Endothelial cell of umbilical vein (primary cell): ENCODE measurements around the gene HECTD2. TPM values are rescaled to one million over a fixed set of nuclear protein-coding genes. Genes with fewer than 3 reads are reported as not detected.

ENCODE experiments used
- BruUV-seq: library from RNA; stranded (reverse); fragments of 400-500 nt; replicated peaks from 2 replicates; lab custom pipeline; 2021; lab: Mats Ljungman, UMichigan
- CTCF ChIA-PET: fragments of 300-600, 350-600 bp; sonication (Branson Sonifier 250); formaldehyde crosslinking; loops from one replicate; lab custom pipeline; 2021; ENCODE audit warnings: antibody characterized with exemption, inconsistent platforms; lab: Charles Lee
- POLR2A ChIA-PET: fragments of 300-600, 350-600 bp; sonication (Branson Sonifier 250); formaldehyde crosslinking; loops from one replicate; lab custom pipeline; 2021; ENCODE audit warnings: antibody characterized with exemption, inconsistent platforms; lab: Charles Lee
- DNase-seq: peaks from one replicate; pipeline ENCODE4 v3.0.0-alpha.2; 2011; ENCODE audit warnings: low read depth, low spot score
- FAIRE-seq: peaks from 2 replicates; lab custom pipeline; 2011; peaks lifted over from hg19 to GRCh38; lab: Jason Lieb, UNC
- H2AFZ ChIP-seq: 2 replicates; pipeline ENCODE4 v1.6.0; 2012; ENCODE audit warnings: low read depth, low read length, control low read depth, inconsistent platforms
- H3K27ac ChIP-seq: 2 replicates; pipeline ENCODE4 v1.5.1; 2011; ENCODE audit warnings: low read depth, mild to moderate bottlenecking, control low read depth, low read length, moderate library complexity; ENCODE audit not compliant: insufficient read depth
- H3K27me3 ChIP-seq, 2 experiments: 2 replicates each; pipeline versions ENCODE4 v1.6.0 to v1.6.1; 2011; ENCODE audit warnings: low read length in 2 of 2, mixed read lengths in 1 of 2; ENCODE audit not compliant: control insufficient read depth in 2 of 2, insufficient read depth in 2 of 2
- H3K36me3 ChIP-seq, 2 experiments: 2 replicates in 1 of 2; 3 replicates in 1 of 2; pipeline ENCODE4 v1.5.1; 2011; ENCODE audit warnings: low read length in 2 of 2, mild to moderate bottlenecking in 1 of 2, moderate library complexity in 1 of 2; ENCODE audit not compliant: control insufficient read depth in 2 of 2, insufficient read depth in 2 of 2; ENCODE audit errors: extremely low read depth in 1 of 2
- H3K4me1 ChIP-seq: 3 replicates; pipeline ENCODE4 v1.5.1; 2011; ENCODE audit warnings: mild to moderate bottlenecking, low read length; ENCODE audit not compliant: control insufficient read depth, insufficient read depth; ENCODE audit errors: extremely low read depth
- H3K4me2 ChIP-seq: 2 replicates; pipeline ENCODE4 v1.6.1; 2011; ENCODE audit warnings: low read length, control low read depth, mixed read lengths; ENCODE audit not compliant: insufficient read depth
- H3K4me3 ChIP-seq, 3 experiments: fragments of 200-600 bp in 1 of 3; sonication (generic), shearing (Covaris generic) in 1 of 3; replicated peaks in 1 of 3; 2 replicates each; pipeline ENCODE4 v1.5.1; 2011 to 2016; ENCODE audit warnings: control low read depth in 3 of 3, low read length in 3 of 3, mild to moderate bottlenecking in 2 of 3, inconsistent platforms in 1 of 3, low read depth in 1 of 3, moderate library complexity in 1 of 3; ENCODE audit not compliant: insufficient read depth in 1 of 3
- H3K79me2 ChIP-seq: 2 replicates; pipeline ENCODE4 v1.6.0; 2012; ENCODE audit warnings: low read length, inconsistent platforms; ENCODE audit not compliant: control insufficient read depth, insufficient read depth
- H3K9ac ChIP-seq: replicated peaks from 2 replicates; pipeline ENCODE3; 2011; ENCODE audit warnings: low read length, control low read depth; ENCODE audit not compliant: insufficient read depth; ENCODE audit errors: extremely low read depth
- H3K9me1 ChIP-seq: replicated peaks from 3 replicates; pipeline ENCODE4 v1.6.0; 2011; ENCODE audit warnings: mild to moderate bottlenecking, low read length; ENCODE audit not compliant: control insufficient read depth, insufficient read depth; ENCODE audit errors: extremely low read depth
- H3K9me3 ChIP-seq: replicated peaks from 2 replicates; pipeline ENCODE4 v1.5.1; 2012; ENCODE audit warnings: low read length, inconsistent platforms; ENCODE audit not compliant: control insufficient read depth, insufficient read depth
- H4K20me1 ChIP-seq: replicated peaks from 2 replicates; pipeline ENCODE3; 2011; ENCODE audit warnings: mild to moderate bottlenecking, low read length; ENCODE audit not compliant: control insufficient read depth, insufficient read depth; ENCODE audit errors: extremely low read depth
- CTCF ChIP-seq, 2 donors: IDR thresholded peaks; 1 replicate in 1 of 2; 2 replicates in 1 of 2; pipeline ENCODE4 v1.5.1; 2011; ENCODE audit warnings: low read length in 2 of 2, mild to moderate bottlenecking in 2 of 2, moderate library complexity in 2 of 2, control low read depth in 1 of 2, inconsistent platforms in 1 of 2, low read depth in 1 of 2; ENCODE audit not compliant: insufficient read depth in 1 of 2; ENCODE audit errors: extremely low read depth in 1 of 2
- EZH2 ChIP-seq: IDR thresholded peaks from 2 replicates; pipeline ENCODE4 v1.6.1; 2012; ENCODE audit warnings: borderline replicate concordance, low read depth, mild to moderate bottlenecking, moderate library complexity, low read length, inconsistent platforms; ENCODE audit not compliant: severe bottlenecking
- FOS ChIP-seq: IDR thresholded peaks from 2 replicates; pipeline ENCODE4 v1.6.1; 2011; ENCODE audit warnings: mild to moderate bottlenecking, low read length, moderate library complexity, borderline replicate concordance; ENCODE audit not compliant: insufficient read depth
- GATA2 ChIP-seq: IDR thresholded peaks from 2 replicates; pipeline ENCODE4 v1.7.0; 2011; ENCODE audit warnings: low read depth, mild to moderate bottlenecking, moderate library complexity, mixed read lengths, low read length; ENCODE audit not compliant: insufficient read length, insufficient read depth
- JUN ChIP-seq: IDR thresholded peaks from 2 replicates; pipeline ENCODE4 v1.6.1; 2011; ENCODE audit warnings: borderline replicate concordance, low read depth; ENCODE audit not compliant: insufficient read length, insufficient read depth
- MAX ChIP-seq: IDR thresholded peaks from 2 replicates; pipeline ENCODE4 v1.6.1; 2011; ENCODE audit not compliant: insufficient read depth, insufficient read length
- MYC ChIP-seq: IDR thresholded peaks from one replicate; pipeline ENCODE4 v1.6.1; 2011; ENCODE audit warnings: mild to moderate bottlenecking, low read depth, low read length
- POLR2A ChIP-seq: IDR thresholded peaks from 2 replicates; pipeline ENCODE4 v1.6.1; 2012; ENCODE audit warnings: low read depth, mild to moderate bottlenecking, control low read depth, low read length
- POLR2AphosphoS5 ChIP-seq: IDR thresholded peaks from 2 replicates; pipeline ENCODE4 v1.6.1; 2012; ENCODE audit warnings: low read depth, mild to moderate bottlenecking, control low read depth, low read length, moderate library complexity; ENCODE audit not compliant: insufficient read depth
- dilution Hi-C: fragments of 300-500 bp; cut with MboI; formaldehyde crosslinking; loops from one replicate; pipeline ENCODE4 v1.15.0; 2019; ENCODE audit warnings: low sequenced_read_pairs; ENCODE audit not compliant: extremely low pct_ligation_motif_present
- intact Hi-C: fragments of 100-400 bp; cut with micrococcal nuclease; formaldehyde crosslinking; loops from one replicate; pipeline ENCODE4 v1.10.0; 2022
- polyA plus RNA-seq, 4 experiments: library from polyadenylated mRNA; depleted of rRNA in 3 of 4; stranded (reverse) in 3 of 4; unstranded in 1 of 4; fragments of >200 nt; gene quantifications; 2 replicates each; pipeline versions ENCODE4 v1.2.1 to v1.2.3, GENCODE V29; 2011 to 2012; ENCODE audit warnings: missing spikeins in 1 of 4
- total RNA-seq: library from RNA; stranded (reverse); gene quantifications from 2 replicates; pipeline ENCODE4 v1.2.3, GENCODE V29; 2021

HECTD2 gene
- total and polyA plus RNA-seq, 2 donors (not counting 3 experiments of a cell fraction or from before 2014, with no cell fraction given) = 4.2 to 10.7 TPM

GRCh38 chr10:91444211-91445182 lies 34.4 kb downstream of the HECTD2 start:
- dilution Hi-C loops = no loop called here

More at GRCh38 chr10:91444211-91445182, 34.4 kb downstream of the HECTD2 start:
- TF ChIP-seq FOS (no peak), GATA2 (no peak), MAX (no peak), CTCF (IDR thresholded peaks at IDR 0.05; ENCODE audit: extremely low read depth in 1 of 2, insufficient read depth in 1 of 2, low read depth in 1 of 2, low read length in 2 of 2) (no peak), JUN (no peak), POLR2AphosphoS5 (no peak), MYC (no peak), EZH2 (no peak), POLR2A (no peak)
- Histone ChIP-seq H3K9ac (no peak overlapping the region), H3K9me3 (no peaks in the 10 kb centered on the region), H3K79me2 (no peaks in the 10 kb centered on the region), H3K9me1 (no peaks in the 10 kb centered on the region), H3K27ac (no peak overlapping the region), H2AFZ (no peak overlapping the region), H3K4me1 (no peaks in the 10 kb centered on the region), H3K4me3 (no peak overlapping the region), H3K27me3 (no peaks in the 10 kb centered on the region), H3K4me2 (no peak overlapping the region), H3K36me3 (no peaks in the 10 kb centered on the region), H4K20me1 (no peaks in the 10 kb centered on the region)
- intact Hi-C loops = no loop called here
- CTCF ChIA-PET = no interaction called here
- peak; percentile 43 for DNase-seq
- FAIRE-seq = no peak
- POLR2A ChIA-PET = no interaction called here
- no TSS peak for BruUV-seq
